Endodermal cell (in vitro differentiated cells): ENCODE measurements around the gene CYP2U1. TPM values are rescaled to one million over a fixed set of nuclear protein-coding genes. Genes with fewer than 3 reads are reported as not detected.
"Not testable (repeated sequence)": the region's sequence is repeated elsewhere in the genome, so short reads cannot be mapped to it uniquely, and the experiment has no call there.

Experiments used
- DNase-seq: peaks from one replicate; pipeline ENCODE4 v3.0.0-alpha.2; 2017
- H3K27ac ChIP-seq: 2 replicates; pipeline ENCODE4 v1.5.1; 2013; ENCODE audit warnings: mild to moderate bottlenecking, low read depth, low read length, moderate library complexity
- H3K27me3 ChIP-seq: 2 replicates; pipeline ENCODE4 v1.6.1; 2013; ENCODE audit warnings: mild to moderate bottlenecking, low read length, moderate library complexity; ENCODE audit not compliant: insufficient read depth, control insufficient read depth, poor library complexity, severe bottlenecking
- H3K36me3 ChIP-seq: 2 replicates; pipeline ENCODE4 v1.7.0; 2013; ENCODE audit warnings: mild to moderate bottlenecking, low read length, moderate library complexity; ENCODE audit not compliant: control insufficient read depth, insufficient read depth
- H3K4me1 ChIP-seq: one replicate; pipeline ENCODE4 v1.7.0; 2013; ENCODE audit warnings: low read length; ENCODE audit not compliant: control insufficient read depth, insufficient read depth
- H3K4me3 ChIP-seq: 2 replicates; pipeline ENCODE4 v1.5.1; 2013; ENCODE audit warnings: mild to moderate bottlenecking, low read length, moderate library complexity
- H3K9ac ChIP-seq: 2 replicates; pipeline ENCODE4 v1.6.1; 2013; ENCODE audit warnings: mild to moderate bottlenecking, low read length, moderate library complexity; ENCODE audit not compliant: poor library complexity, severe bottlenecking; ENCODE audit errors: extremely low read depth
- H3K9me3 ChIP-seq: 2 replicates; pipeline ENCODE4 v1.6.1; 2013; ENCODE audit warnings: mild to moderate bottlenecking, low read length, moderate library complexity; ENCODE audit not compliant: control insufficient read depth
- H3K27ac Mint-ChIP-seq: 2 replicates; pipeline ENCODE4 v1.8.0; 2020; ENCODE audit warnings: mixed read lengths
- H3K27me3 Mint-ChIP-seq: 2 replicates; pipeline ENCODE4 v1.8.0; 2021; ENCODE audit warnings: mild to moderate bottlenecking, mixed read lengths; ENCODE audit not compliant: insufficient read depth
- H3K36me3 Mint-ChIP-seq: 2 replicates; pipeline ENCODE4 v1.8.0; 2020; ENCODE audit warnings: low read depth, mixed read lengths
- H3K4me1 Mint-ChIP-seq: 2 replicates; pipeline ENCODE4 v1.8.0; 2020; ENCODE audit warnings: mixed read lengths
- H3K4me3 Mint-ChIP-seq: 2 replicates; pipeline ENCODE4 v1.8.0; 2020; ENCODE audit warnings: mild to moderate bottlenecking, moderate library complexity, mixed read lengths
- H3K9me3 Mint-ChIP-seq: 2 replicates; pipeline ENCODE4 v1.8.0; 2020; ENCODE audit warnings: mild to moderate bottlenecking, mixed read lengths
- CTCF ChIP-seq: fragments of 200-600 bp; sonication (generic); conservative IDR thresholded peaks from 2 replicates; pipeline ENCODE4 v1.5.0; 2021; ENCODE audit warnings: antibody characterized with exemption, mild to moderate bottlenecking
- WGBS, 2 experiments: methylation state at CpG; one replicate each; pipeline versions ENCODE4 v1.1.5 to v1.1.7; 2013; ENCODE audit warnings: missing lambda C conversion rate in 2 of 2, mixed read lengths in 1 of 2; ENCODE audit not compliant: insufficient coverage in 1 of 2, insufficient read length in 1 of 2; 5-methylcytosine and 5-hydroxymethylcytosine counted together
- total RNA-seq, 2 donors: library from RNA; stranded (reverse); fragmentation: NEBNext Ultra II Directional in 1 of 2; extraction: Animal tissue kit (Norgen Biotek cat#: 25700) in 1 of 2; gene quantifications; 2 replicates in 1 of 2; 3 replicates in 1 of 2; pipeline ENCODE4 v1.2.1, GENCODE V29; 2021

Gene CYP2U1
- total RNA-seq, 2 donors from 2014 or later = 2.2 to 3.7 TPM

GRCh38 chr4:107956011-107956410, 24.7 kb downstream of the CYP2U1 start:
- peaks cover 7% of the 10 kb centered on the region for H3K9me3 ChIP-seq
- Mint-ChIP-seq H3K4me1 (no peaks in the 10 kb centered on the region), H3K4me3 (no peak overlapping the region), H3K27me3 (peaks cover 7% of the 10 kb centered on the region), H3K27ac (no peak overlapping the region), H3K36me3 (peaks cover 3% of the 10 kb centered on the region), H3K9me3 (peaks cover 36% of the 10 kb centered on the region)
- H3K27me3 ChIP-seq = no peaks in the 10 kb centered on the region
- no peak overlapping the region for H3K9ac ChIP-seq
- H3K36me3 ChIP-seq = no peaks in the 10 kb centered on the region
- H3K27ac ChIP-seq = no peak overlapping the region
- TF ChIP-seq CTCF = no peak
- WGBS, 2 experiments = 88% methylated on average over 1 of the region's 1 CpG; no CpG with 5 or more reads in 1 of the 2 experiments
- DNase-seq = no peak
- H3K4me1 ChIP-seq = no peaks in the 10 kb centered on the region
- H3K4me3 ChIP-seq = no peak overlapping the region

GRCh38 chr4:107966903-107967302, 35.6 kb downstream of the CYP2U1 start:
- Histone ChIP-seq H3K27ac (no peak overlapping the region), H3K4me1 (no peaks in the 10 kb centered on the region), H3K36me3 (no peaks in the 10 kb centered on the region), H3K9me3 (no peaks in the 10 kb centered on the region), H3K4me3 (no peak overlapping the region), H3K27me3 (no peaks in the 10 kb centered on the region), H3K9ac (no peak overlapping the region)
- no peak for TF ChIP-seq CTCF
- H3K36me3 Mint-ChIP-seq = no peaks in the 10 kb centered on the region
- no peak overlapping the region for H3K27ac Mint-ChIP-seq
- no peak for DNase-seq
- 85 to 89% methylated on average over 3 to 4 of the region's 4 CpGs for WGBS, 2 experiments
- H3K4me3 Mint-ChIP-seq = no peak overlapping the region
- H3K27me3 Mint-ChIP-seq = no peaks in the 10 kb centered on the region
- no peaks in the 10 kb centered on the region for H3K4me1 Mint-ChIP-seq
- H3K9me3 Mint-ChIP-seq = peaks cover under 1% of the 10 kb centered on the region

- H3K27me3 Mint-ChIP-seq, H3K4me1 Mint-ChIP-seq, H3K27ac Mint-ChIP-seq: not testable (repeated sequence)
These were observed 36.2 kb downstream of the CYP2U1 start for GRCh38 chr4:107967519-107967918.

GRCh38 chr4:107967921-107968320, 36.6 kb downstream of the CYP2U1 start:
- not testable (repeated sequence) for H3K36me3 ChIP-seq, H3K9ac ChIP-seq, H3K27me3 ChIP-seq, H3K9me3 ChIP-seq, H3K4me1 Mint-ChIP-seq, DNase-seq, H3K4me1 ChIP-seq, H3K27me3 Mint-ChIP-seq, H3K27ac ChIP-seq, H3K9me3 Mint-ChIP-seq, H3K36me3 Mint-ChIP-seq, H3K4me3 Mint-ChIP-seq, H3K4me3 ChIP-seq, H3K27ac Mint-ChIP-seq
- WGBS, 2 experiments = 88 to 100% methylated on average over 1 of the region's 1 CpG

More at GRCh38 chr4:107967519-107967918, 36.2 kb downstream of the CYP2U1 start:
- H3K36me3 Mint-ChIP-seq, H3K36me3 ChIP-seq, DNase-seq, H3K4me3 ChIP-seq, H3K9me3 Mint-ChIP-seq, H3K27me3 ChIP-seq, H3K9me3 ChIP-seq, H3K4me1 ChIP-seq, H3K9ac ChIP-seq, H3K27ac ChIP-seq, H3K4me3 Mint-ChIP-seq: not testable (repeated sequence)
